GM19043 (cell line): ENCODE data around the gene ICAM3.

Experiments
- ATAC-seq: cut with Tn5 transposase; IDR thresholded peaks from one replicate; pipeline ENCODE4 v1.9.1; 2021; ENCODE audit warnings: low read depth; ENCODE audit not compliant: unreplicated experiment

The ICAM3 gene

GRCh38 chr19:10293637-10294367 lies 45.6 kb downstream of the ICAM3 start:
- no peak for ATAC-seq

- ATAC-seq: no peak
These were observed 46.4 kb downstream of the ICAM3 start for GRCh38 chr19:10292789-10293636.

GRCh38 chr19:10292206-10292788 lies 47.1 kb downstream of the ICAM3 start:
- ATAC-seq: peak; percentile 40

- ATAC-seq: no peak
These were observed 47.7 kb downstream of the ICAM3 start for GRCh38 chr19:10291554-10292205.

GRCh38 chr19:10290876-10291553 lies 48.4 kb downstream of the ICAM3 start:
- ATAC-seq: no peak

GRCh38 chr19:10290357-10290875 lies 49.0 kb downstream of the ICAM3 start:
- ATAC-seq: no peak

GRCh38 chr19:10289836-10290356 lies 49.5 kb downstream of the ICAM3 start, which contains the start of gene ICAM5:
Gene ICAM5 (plus strand): TSS chr19:10289952. CDS start chr19:10290044, 92 bp downstream.
- no peak for ATAC-seq

- no peak for ATAC-seq
These were observed 50.1 kb downstream of the ICAM3 start for GRCh38 chr19:10289167-10289835.

- ATAC-seq: no peak
These were observed 50.7 kb downstream of the ICAM3 start for GRCh38 chr19:10288662-10289166.

GRCh38 chr19:10286803-10287737 lies 52.4 kb downstream of the ICAM3 start, which contains the start of gene ICAM4:
Gene ICAM4 (plus strand): TSS chr19:10286955. CDS start chr19:10287013, 58 bp downstream.
- no peak for ATAC-seq

- no peak for ATAC-seq
These were observed 54.0 kb downstream of the ICAM3 start for GRCh38 chr19:10285393-10285792.

- ATAC-seq: no peak
These were observed 54.5 kb downstream of the ICAM3 start for GRCh38 chr19:10284960-10285278.

- no peak for ATAC-seq
These were observed 55.1 kb downstream of the ICAM3 start for GRCh38 chr19:10284065-10284959.
